Duodenal mucosa (tissue), 2 donors: Measurements from ENCODE around the gene ELP4.

ENCODE experiments used
- H3K27ac ChIP-seq: one replicate; pipeline ENCODE4 v1.7.0; 2013; ENCODE audit warnings: low read depth, low read length
- H3K27me3 ChIP-seq, 2 donors: one replicate each; pipeline ENCODE4 v1.7.0; 2013; ENCODE audit warnings: low read length in 2 of 2, control low read depth in 1 of 2; ENCODE audit not compliant: insufficient read depth in 2 of 2, control insufficient read depth in 1 of 2
- H3K36me3 ChIP-seq, 2 donors: one replicate each; pipeline ENCODE4 v1.7.0; 2013; ENCODE audit warnings: low read length in 2 of 2, control low read depth in 1 of 2; ENCODE audit not compliant: insufficient read depth in 2 of 2, control insufficient read depth in 1 of 2
- H3K4me1 ChIP-seq, 2 donors: one replicate each; pipeline ENCODE4 v1.7.0; 2013; ENCODE audit warnings: low read length in 2 of 2, control low read depth in 1 of 2; ENCODE audit not compliant: insufficient read depth in 2 of 2, control insufficient read depth in 1 of 2
- H3K4me3 ChIP-seq, 2 donors: one replicate each; pipeline ENCODE4 v1.7.0; 2013; ENCODE audit warnings: low read length in 2 of 2, low read depth in 1 of 2
- H3K9ac ChIP-seq, 2 donors: one replicate each; pipeline ENCODE4 v1.7.0; 2013; ENCODE audit warnings: low read length in 2 of 2, low read depth in 1 of 2
- H3K9me3 ChIP-seq, 2 donors: one replicate each; pipeline ENCODE4 v1.7.0; 2013; ENCODE audit warnings: low read length in 2 of 2, control low read depth in 1 of 2; ENCODE audit not compliant: control insufficient read depth in 1 of 2

The ELP4 gene

GRCh38 chr11:31824879-31825837 lies 315.6 kb downstream of the ELP4 start:
- no peak overlapping the region for H3K4me3 ChIP-seq
- no peaks in the 10 kb centered on the region for H3K9me3 ChIP-seq
- H3K9ac ChIP-seq, result no peak overlapping the region
- no peaks in the 10 kb centered on the region for H3K4me1 ChIP-seq
- H3K36me3 ChIP-seq, result no peaks in the 10 kb centered on the region
- H3K27me3 ChIP-seq, result peaks cover 88 to 97% of the 10 kb centered on the region in 2 donors
- H3K27ac ChIP-seq, result no peak overlapping the region

- no peak overlapping the region for H3K9ac ChIP-seq
- H3K27me3 ChIP-seq, result peaks cover 81 to 93% of the 10 kb centered on the region in 2 donors
- no peaks in the 10 kb centered on the region for H3K36me3 ChIP-seq
- H3K9me3 ChIP-seq, result no peaks in the 10 kb centered on the region
- H3K4me3 ChIP-seq, result no peak overlapping the region
- no peak overlapping the region for H3K27ac ChIP-seq
- H3K4me1 ChIP-seq, result no peaks in the 10 kb centered on the region
These were observed 316.4 kb downstream of the ELP4 start for GRCh38 chr11:31825838-31826484.

GRCh38 chr11:31826536-31827438 lies 317.2 kb downstream of the ELP4 start:
- Histone ChIP-seq H3K27ac (no peak overlapping the region), H3K9ac (no peak overlapping the region), H3K9me3 (no peaks in the 10 kb centered on the region), H3K36me3 (no peaks in the 10 kb centered on the region), H3K27me3 (peaks cover 79 to 85% of the 10 kb centered on the region in 2 donors), H3K4me1 (no peaks in the 10 kb centered on the region), H3K4me3 (no peak overlapping the region)

GRCh38 chr11:31827455-31828206 lies 318.1 kb downstream of the ELP4 start:
- Histone ChIP-seq H3K4me3 (no peak overlapping the region), H3K27me3 (peaks cover 71 to 83% of the 10 kb centered on the region in 2 donors), H3K27ac (no peak overlapping the region), H3K9me3 (no peaks in the 10 kb centered on the region), H3K4me1 (no peaks in the 10 kb centered on the region), H3K36me3 (no peaks in the 10 kb centered on the region), H3K9ac (no peak overlapping the region)

DNA sequence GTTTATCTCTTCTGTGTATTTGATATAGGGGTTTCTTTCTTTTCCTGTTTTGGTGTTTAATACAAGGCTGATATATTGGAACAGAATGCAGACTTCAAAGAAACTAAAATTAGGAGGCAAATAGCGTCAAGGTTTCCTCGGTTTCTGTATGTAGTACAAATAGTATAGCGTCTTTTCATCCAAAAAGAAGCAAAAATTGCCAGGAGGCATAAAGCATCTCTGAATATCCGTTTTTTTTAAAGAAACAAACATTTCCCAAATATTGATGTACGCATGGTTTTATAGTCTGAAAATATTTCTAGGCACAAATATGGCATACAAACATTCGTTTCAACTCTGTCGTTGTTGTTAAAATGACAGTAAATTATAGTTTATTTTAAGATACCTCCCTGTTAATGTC lies 318.6 kb downstream of the ELP4 start:
- Histone ChIP-seq H3K27me3 (peaks cover 65 to 79% of the 10 kb centered on the region in 2 donors), H3K9me3 (no peaks in the 10 kb centered on the region), H3K36me3 (no peaks in the 10 kb centered on the region)

GRCh38 chr11:31830406-31830805 lies 320.8 kb downstream of the ELP4 start:
- Histone ChIP-seq H3K27me3 (peaks cover 45 to 65% of the 10 kb centered on the region in 2 donors), H3K36me3 (no peaks in the 10 kb centered on the region), H3K9ac (no peak overlapping the region), H3K4me1 (no peaks in the 10 kb centered on the region), H3K4me3 (no peak overlapping the region), H3K9me3 (no peaks in the 10 kb centered on the region), H3K27ac (no peak overlapping the region)

More for the DNA sequence above, 318.6 kb downstream of the ELP4 start:
- Histone ChIP-seq H3K27ac (no peak overlapping the region), H3K4me3 (no peak overlapping the region), H3K9ac (no peak overlapping the region), H3K4me1 (no peaks in the 10 kb centered on the region)

DNA sequence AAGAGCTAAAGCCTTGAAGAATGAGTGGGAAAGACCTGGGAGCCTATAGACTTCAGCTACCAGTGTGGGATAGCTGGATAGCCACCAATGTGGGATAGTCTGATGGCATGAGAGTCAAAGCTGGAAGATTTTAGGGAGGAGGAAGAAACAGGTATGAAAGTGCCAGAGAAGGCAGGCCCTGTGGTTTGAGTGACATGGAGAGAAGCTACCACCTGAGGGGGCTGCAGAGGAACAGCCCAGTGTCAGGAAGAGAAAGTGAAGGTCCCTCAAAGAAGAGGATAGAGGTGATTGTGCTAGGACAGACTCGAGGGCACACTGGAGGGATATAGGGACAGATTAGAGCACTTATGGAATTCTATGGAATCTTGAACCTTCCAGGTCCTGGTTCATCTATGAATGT lies 324.7 kb downstream of the ELP4 start:
- H3K36me3 ChIP-seq, result no peaks in the 10 kb centered on the region
- H3K9ac ChIP-seq, result no peak overlapping the region
- no peaks in the 10 kb centered on the region for H3K4me1 ChIP-seq
- H3K27ac ChIP-seq, result no peak overlapping the region
- no peak overlapping the region for H3K4me3 ChIP-seq
- H3K9me3 ChIP-seq, result no peaks in the 10 kb centered on the region
- H3K27me3 ChIP-seq, result peaks cover 20 to 48% of the 10 kb centered on the region in 2 donors
